Neuron (in vitro differentiated cells): ENCODE results near the gene FLYWCH2.

Experiments used
- H2AFZ ChIP-seq: one replicate; pipeline ENCODE4 v1.6.1; 2013; ENCODE audit warnings: low read depth, mild to moderate bottlenecking, inconsistent platforms, low read length, moderate library complexity
- H3K27me3 ChIP-seq: one replicate; pipeline ENCODE4 v1.6.1; 2013; ENCODE audit warnings: low read length; ENCODE audit not compliant: insufficient read depth
- H3K36me3 ChIP-seq: one replicate; pipeline ENCODE4 v1.6.1; 2013; ENCODE audit warnings: low read length; ENCODE audit not compliant: insufficient read depth
- H3K4me1 ChIP-seq: one replicate; pipeline ENCODE4 v1.6.1; 2013; ENCODE audit warnings: low read length; ENCODE audit not compliant: insufficient read depth
- H3K4me3 ChIP-seq: 2 replicates; pipeline ENCODE4 v1.5.1; 2013; ENCODE audit warnings: mild to moderate bottlenecking, low read length, moderate library complexity
- H3K9me3 ChIP-seq: one replicate; pipeline ENCODE4 v1.6.1; 2013; ENCODE audit warnings: low read length

The FLYWCH2 gene

GRCh38 chr16:2845116-2845515, 37.9 kb upstream of the FLYWCH2 start:
- no peak overlapping the region for H3K4me3 ChIP-seq
- H3K4me1 ChIP-seq = no peaks in the 10 kb centered on the region
- H3K27me3 ChIP-seq = peaks cover 3% of the 10 kb centered on the region
- H3K9me3 ChIP-seq = no peaks in the 10 kb centered on the region
- H3K36me3 ChIP-seq = no peaks in the 10 kb centered on the region
- H2AFZ ChIP-seq = no peak overlapping the region

GRCh38 chr16:2846511-2847310, 36.3 kb upstream of the FLYWCH2 start:
- Histone ChIP-seq H3K9me3 (no peaks in the 10 kb centered on the region), H2AFZ (no peak overlapping the region), H3K4me1 (no peaks in the 10 kb centered on the region), H3K4me3 (no peak overlapping the region), H3K27me3 (peaks cover 3% of the 10 kb centered on the region), H3K36me3 (no peaks in the 10 kb centered on the region)

GRCh38 chr16:2848933-2849725, 33.9 kb upstream of the FLYWCH2 start:
- no peaks in the 10 kb centered on the region for H3K9me3 ChIP-seq
- H3K4me1 ChIP-seq = no peaks in the 10 kb centered on the region
- no peak overlapping the region for H2AFZ ChIP-seq
- peaks cover 3% of the 10 kb centered on the region for H3K27me3 ChIP-seq
- H3K36me3 ChIP-seq = no peaks in the 10 kb centered on the region
- no peak overlapping the region for H3K4me3 ChIP-seq

GRCh38 chr16:2852003-2852730, 30.8 kb upstream of the FLYWCH2 start:
- Histone ChIP-seq H3K27me3 (peaks cover 13% of the 10 kb centered on the region), H3K9me3 (peaks cover 2% of the 10 kb centered on the region), H3K4me3 (no peak overlapping the region), H3K4me1 (no peaks in the 10 kb centered on the region), H3K36me3 (no peaks in the 10 kb centered on the region), H2AFZ (no peak overlapping the region)

GRCh38 chr16:2852731-2853507, 30.1 kb upstream of the FLYWCH2 start:
- Histone ChIP-seq H3K4me1 (no peaks in the 10 kb centered on the region), H2AFZ (no peak overlapping the region), H3K27me3 (peaks cover 20% of the 10 kb centered on the region), H3K4me3 (no peak overlapping the region), H3K36me3 (no peaks in the 10 kb centered on the region), H3K9me3 (peaks cover 2% of the 10 kb centered on the region)

- Histone ChIP-seq H3K27me3 (peaks cover 27% of the 10 kb centered on the region), H2AFZ (no peak overlapping the region), H3K4me3 (no peak overlapping the region), H3K36me3 (no peaks in the 10 kb centered on the region), H3K9me3 (peaks cover 2% of the 10 kb centered on the region), H3K4me1 (no peaks in the 10 kb centered on the region)
These were observed 29.4 kb upstream of the FLYWCH2 start for GRCh38 chr16:2853531-2854073.

GRCh38 chr16:2854700-2855309, 28.2 kb upstream of the FLYWCH2 start:
- H3K4me3 ChIP-seq = no peak overlapping the region
- H3K4me1 ChIP-seq = no peaks in the 10 kb centered on the region
- peaks cover 30% of the 10 kb centered on the region for H3K27me3 ChIP-seq
- no peak overlapping the region for H2AFZ ChIP-seq
- H3K9me3 ChIP-seq = peaks cover 2% of the 10 kb centered on the region
- H3K36me3 ChIP-seq = no peaks in the 10 kb centered on the region

GRCh38 chr16:2855536-2855935, 27.5 kb upstream of the FLYWCH2 start:
- H2AFZ ChIP-seq = no peak overlapping the region
- peaks cover 2% of the 10 kb centered on the region for H3K9me3 ChIP-seq
- H3K36me3 ChIP-seq = no peaks in the 10 kb centered on the region
- H3K4me1 ChIP-seq = no peaks in the 10 kb centered on the region
- H3K4me3 ChIP-seq = no peak overlapping the region
- peaks cover 37% of the 10 kb centered on the region for H3K27me3 ChIP-seq

GRCh38 chr16:2856061-2856670, 26.8 kb upstream of the FLYWCH2 start:
- H3K27me3 ChIP-seq = peaks cover 39% of the 10 kb centered on the region
- no peak overlapping the region for H3K4me3 ChIP-seq

GRCh38 chr16:2856686-2857450, 26.1 kb upstream of the FLYWCH2 start:
- H2AFZ ChIP-seq = no peak overlapping the region
- H3K4me3 ChIP-seq = no peak overlapping the region
- no peaks in the 10 kb centered on the region for H3K4me1 ChIP-seq
- peaks cover 39% of the 10 kb centered on the region for H3K27me3 ChIP-seq
- peaks cover 2% of the 10 kb centered on the region for H3K9me3 ChIP-seq
- no peaks in the 10 kb centered on the region for H3K36me3 ChIP-seq

More at GRCh38 chr16:2856061-2856670, 26.8 kb upstream of the FLYWCH2 start:
- no peaks in the 10 kb centered on the region for H3K36me3 ChIP-seq
- no peaks in the 10 kb centered on the region for H3K4me1 ChIP-seq
- no peak overlapping the region for H2AFZ ChIP-seq
- peaks cover 2% of the 10 kb centered on the region for H3K9me3 ChIP-seq

- Histone ChIP-seq H3K36me3 (no peaks in the 10 kb centered on the region), H3K4me3 (no peak within 1 kb of the TSS), H2AFZ (no peak within 1 kb of the TSS), H3K9me3 (peaks cover 2% of the 10 kb centered on the region), H3K4me1 (no peaks in the 10 kb centered on the region), H3K27me3 (peaks cover 39% of the 10 kb centered on the region)
These were observed 25.4 kb upstream of the FLYWCH2 start, which contains the start of gene PRSS22 for GRCh38 chr16:2857451-2858244. Gene PRSS22 (minus strand): TSS chr16:2858170. CDS start chr16:2858104, 66 bp downstream.
